Measurements from ENCODE around the gene HAPLN2.
A peak's percentile ranks its signal among the peaks of the same experiment; 100 is the strongest.
"Not testable (repeated sequence)": the region's sequence is repeated elsewhere in the genome, so short reads cannot be mapped to it uniquely, and the experiment has no call there.

HAPLN2 gene

DNA sequence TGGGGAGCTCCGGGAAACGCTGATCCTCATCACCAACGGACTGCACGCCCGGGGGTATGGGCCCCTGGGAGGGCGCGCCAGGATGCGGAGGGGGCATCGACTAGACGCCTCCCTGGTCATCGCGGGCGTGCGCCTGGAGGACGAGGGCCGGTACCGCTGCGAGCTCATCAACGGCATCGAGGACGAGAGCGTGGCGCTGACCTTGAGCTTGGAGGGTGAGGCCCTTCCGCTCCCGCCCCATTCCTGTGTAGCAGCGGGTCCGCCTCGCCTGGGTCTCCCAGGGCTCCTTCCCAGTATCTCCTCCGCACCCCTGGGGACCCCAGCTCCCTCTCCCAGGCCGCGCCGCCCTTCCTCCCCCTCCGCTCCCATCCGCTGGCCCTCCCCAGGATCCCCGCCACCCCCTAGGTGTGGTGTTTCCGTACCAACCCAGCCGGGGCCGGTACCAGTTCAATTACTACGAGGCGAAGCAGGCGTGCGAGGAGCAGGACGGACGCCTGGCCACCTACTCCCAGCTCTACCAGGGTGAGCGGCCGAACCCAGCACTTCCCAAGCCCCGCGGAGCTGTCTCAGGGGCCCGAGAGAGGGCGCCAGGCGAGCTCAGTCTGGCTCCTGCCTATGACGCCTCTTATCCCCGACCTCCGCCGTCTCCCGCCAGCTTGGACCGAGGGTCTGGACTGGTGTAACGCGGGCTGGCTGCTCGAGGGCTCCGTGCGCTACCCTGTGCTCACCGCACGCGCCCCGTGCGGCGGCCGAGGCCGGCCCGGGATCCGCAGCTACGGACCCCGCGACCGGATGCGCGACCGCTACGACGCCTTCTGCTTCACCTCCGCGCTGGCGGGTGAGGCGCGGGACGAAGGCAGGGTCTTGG, 5.0 kb downstream of the HAPLN2 start:
- peak; percentile 52 for DNase-seq

DNA sequence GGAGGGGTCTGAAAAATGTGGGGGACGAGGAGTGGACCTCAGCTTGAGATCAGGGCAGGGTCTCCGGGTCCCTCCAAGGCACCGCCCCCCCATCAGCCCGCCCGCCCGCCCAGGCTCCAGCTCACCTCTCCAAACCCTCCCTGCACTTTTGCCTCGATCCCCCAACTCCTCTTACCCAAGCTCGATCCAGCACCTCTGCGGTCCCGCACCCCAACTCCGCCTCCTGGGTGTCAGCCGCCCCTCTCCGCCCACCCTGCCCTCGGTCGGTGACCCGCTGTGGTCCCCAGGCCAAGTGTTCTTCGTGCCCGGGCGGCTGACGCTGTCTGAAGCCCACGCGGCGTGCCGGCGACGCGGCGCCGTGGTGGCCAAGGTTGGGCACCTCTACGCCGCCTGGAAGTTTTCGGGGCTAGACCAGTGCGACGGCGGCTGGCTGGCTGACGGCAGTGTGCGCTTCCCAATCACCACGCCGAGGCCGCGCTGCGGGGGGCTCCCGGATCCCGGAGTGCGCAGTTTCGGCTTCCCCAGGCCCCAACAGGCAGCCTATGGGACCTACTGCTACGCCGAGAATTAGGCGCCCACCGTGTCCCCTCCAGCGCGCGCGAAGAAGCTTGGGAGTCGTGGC, 5.7 kb downstream of the HAPLN2 start:
- DNase-seq, result no peak

DNA sequence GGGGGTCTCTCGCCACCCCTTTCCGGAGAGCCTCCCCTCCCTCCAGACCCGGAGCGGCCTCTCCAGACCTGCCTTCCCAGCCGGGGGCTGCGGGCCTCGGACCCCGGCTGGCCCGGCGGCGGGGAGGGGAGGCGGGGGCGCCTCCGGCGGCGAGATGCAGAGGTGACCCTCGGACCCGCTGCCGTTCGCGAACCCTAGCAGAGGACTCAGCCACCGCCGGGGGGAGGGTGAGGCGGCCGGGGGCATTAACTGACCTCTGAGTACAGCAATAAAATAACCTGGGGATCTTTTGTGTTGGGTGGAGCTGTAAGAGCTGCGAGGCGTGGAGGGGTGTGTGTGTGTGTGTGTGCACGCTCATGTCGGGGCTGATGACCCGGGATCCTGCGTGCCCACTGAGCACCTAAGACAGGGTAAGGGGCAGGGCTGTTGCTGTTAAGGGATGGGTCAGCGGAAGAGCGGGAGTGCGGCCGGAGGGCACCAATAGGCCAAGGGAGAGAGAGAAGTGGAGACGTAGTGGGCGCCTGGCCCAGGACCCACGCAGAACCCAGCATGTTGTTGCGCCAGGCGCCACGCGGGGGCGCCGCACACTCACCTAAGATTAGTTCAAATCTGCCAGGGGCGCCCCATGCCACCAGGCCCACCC, 6.3 kb downstream of the HAPLN2 start:
- peak; percentile 76 for DNase-seq

DNA sequence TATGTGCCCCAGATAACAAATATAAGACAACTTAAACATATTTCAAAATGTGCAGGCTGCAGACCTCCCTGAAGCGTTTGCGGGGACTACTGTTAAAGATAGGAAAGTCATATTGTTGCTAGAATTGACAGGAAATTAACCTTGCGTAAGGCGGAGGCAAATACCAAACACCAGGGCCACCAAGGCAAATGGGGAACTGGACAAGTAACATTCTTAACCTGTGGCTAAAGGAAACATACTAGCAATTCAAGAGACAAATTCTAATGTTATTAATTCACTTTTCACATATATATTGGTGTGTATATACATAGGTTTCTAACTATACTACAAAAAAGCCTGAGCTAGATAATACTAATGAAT, 6.8 kb downstream of the HAPLN2 start:
- no peak for DNase-seq

DNA sequence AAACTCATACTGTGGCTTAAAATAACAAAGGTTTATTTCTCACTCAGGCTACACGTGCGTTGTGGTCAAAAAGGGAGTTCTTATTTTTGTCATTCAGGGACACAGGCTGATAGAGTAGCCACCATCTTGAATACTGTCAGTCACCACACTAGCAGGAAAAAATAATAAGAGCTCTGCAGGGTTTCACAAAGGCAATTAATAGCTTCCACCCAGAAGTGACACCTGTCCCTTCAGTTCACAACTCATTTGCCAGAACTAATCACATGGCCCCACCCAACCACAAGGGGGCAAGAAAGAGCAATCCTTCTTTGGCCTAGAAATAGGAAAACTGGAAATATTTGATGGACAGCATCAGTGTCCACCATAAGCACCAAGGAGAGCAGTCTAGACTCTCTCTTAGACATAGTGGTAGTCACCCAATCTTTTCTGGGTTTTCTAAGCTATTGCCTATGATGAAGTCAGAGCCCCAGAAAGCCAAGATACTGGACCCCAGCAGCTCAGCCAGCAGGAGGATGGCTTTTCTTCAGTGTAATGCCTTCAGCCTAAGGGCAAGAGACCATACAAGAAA, 8.2 kb downstream of the HAPLN2 start:
- peak; percentile 37 for DNase-seq

DNA sequence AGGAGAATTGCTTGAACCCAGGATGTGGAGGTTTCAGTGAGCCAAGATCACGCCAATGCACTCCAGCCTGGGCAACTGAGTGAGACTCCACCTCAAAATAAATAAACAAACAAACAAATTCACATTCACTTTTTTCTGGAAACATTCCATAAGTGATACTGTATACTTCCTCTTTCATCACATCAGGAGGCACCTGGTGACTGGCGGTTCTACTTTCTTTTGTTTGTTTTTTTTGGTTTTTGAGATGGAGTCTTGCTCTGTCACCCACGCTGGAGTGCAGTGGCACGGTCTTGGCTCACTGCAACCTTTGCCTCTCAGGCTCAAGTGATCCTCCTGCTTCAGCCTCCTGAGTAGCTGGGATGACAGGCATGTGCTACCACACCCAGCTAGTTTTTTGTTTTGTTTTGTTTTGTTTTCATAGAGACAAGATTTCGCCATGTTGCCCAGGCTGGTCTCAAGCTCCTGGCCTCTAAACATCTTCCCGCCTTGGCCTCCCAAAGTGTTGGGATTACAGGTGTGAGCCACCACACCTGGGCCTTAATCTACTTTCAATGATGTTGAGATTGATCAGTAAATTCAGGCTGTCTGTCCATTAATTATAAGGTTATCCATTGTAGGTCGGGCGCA, 10.7 kb downstream of the HAPLN2 start:
- DNase-seq, result no peak

DNA sequence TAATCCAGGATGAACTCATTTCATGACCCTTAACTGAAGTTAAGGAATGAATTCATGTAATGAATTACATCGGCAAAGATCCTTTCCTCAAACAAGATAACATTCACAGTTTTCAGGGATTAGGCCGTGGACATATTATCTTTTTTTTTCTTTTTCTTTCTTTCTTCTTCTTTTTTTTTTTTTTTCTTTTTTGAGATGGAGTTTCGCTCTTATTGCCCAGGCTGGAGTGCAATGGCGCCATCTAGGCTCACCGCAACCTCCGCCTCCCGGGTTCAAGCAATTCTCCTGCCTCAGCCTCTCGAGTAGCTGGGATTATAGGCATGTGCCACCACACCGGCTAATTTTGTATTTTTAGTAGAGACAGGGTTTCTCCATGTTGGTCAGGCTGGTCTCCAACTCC, 11.9 kb downstream of the HAPLN2 start:
- not testable (repeated sequence) for DNase-seq

DNA sequence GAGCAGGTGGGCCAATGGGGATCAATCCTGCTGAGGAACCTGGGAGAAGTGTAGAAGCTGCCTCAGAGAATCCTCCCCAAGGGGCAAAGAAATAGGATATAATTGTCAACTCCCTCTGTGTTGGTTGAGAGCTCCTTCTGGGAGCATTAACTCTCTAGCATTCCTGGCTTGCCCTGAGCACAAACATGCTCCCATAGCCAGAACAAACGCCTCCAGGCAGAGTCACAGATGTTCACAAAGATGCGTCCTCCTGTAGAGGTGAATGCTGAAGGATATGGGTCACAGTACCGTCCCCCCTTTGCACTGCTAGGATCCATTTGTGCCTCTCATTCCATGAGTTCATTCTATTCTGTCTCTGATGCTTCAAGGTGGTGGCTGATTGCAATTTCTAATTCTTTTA, 13.1 kb downstream of the HAPLN2 start:
- DNase-seq, result no peak

DNA sequence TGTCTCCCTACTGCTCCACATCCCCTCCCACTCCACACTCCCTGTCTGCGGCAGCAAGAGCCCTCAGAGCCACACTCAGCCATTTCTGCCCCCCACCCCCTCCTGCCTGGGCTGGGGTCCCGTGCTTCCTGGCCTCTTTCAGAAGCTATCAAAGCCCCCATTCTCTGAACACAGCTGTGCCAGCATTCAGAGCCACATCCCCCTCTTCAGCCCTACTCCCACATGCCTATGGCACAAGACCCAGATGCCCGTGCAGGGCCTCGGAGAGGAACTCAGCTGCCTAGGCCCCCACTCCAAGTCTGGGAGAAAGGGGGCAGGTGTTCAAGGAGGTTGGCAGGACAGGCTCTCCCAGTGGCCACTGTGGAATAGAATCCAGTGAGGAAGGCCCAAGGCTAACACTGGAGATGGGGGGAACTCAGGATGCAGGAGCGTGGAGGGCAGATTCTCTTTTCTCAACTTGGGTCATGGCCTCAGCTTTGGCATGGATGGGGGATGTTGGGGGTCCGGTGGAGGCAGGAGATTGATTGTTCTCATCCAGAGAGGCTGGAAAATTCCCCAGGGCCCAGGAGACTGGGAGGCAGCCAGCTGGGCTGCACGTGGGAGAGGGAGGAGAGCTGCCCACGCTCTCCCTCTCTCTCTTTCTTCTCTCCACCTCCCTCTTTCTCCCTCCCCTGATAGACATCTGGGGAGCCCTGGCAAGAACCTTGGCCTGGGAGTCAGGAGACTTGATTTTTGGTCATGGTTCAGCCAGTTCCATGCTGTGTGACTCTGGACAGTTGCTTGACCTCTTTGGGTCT, 19.2 kb downstream of the HAPLN2 start:
- no peak for DNase-seq

DNA sequence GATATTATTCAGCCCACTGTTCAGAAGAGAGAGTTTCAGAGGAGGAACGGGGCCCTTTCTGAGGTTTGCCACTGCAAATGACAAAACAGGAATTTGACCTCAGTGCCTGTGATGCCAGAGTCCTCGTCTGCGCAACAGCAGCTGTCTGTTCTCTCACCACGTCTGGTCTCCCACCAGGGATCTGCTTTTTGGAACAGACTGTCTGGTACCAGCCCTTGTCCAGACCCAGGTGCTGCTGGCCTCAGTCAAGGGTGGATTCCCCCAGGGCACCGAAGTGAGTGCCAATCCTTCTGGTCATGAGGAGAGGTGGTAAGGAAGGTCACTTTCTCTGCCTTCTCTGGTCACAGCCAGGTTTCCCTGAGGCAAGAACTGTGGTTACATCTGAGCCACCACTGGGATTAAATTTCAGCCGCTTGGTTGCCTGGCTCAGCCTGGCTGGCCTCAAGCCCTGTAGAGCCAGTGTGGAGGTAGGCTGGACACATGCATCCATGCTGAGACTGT, 20.4 kb downstream of the HAPLN2 start:
- DNase-seq, result no peak

DNA sequence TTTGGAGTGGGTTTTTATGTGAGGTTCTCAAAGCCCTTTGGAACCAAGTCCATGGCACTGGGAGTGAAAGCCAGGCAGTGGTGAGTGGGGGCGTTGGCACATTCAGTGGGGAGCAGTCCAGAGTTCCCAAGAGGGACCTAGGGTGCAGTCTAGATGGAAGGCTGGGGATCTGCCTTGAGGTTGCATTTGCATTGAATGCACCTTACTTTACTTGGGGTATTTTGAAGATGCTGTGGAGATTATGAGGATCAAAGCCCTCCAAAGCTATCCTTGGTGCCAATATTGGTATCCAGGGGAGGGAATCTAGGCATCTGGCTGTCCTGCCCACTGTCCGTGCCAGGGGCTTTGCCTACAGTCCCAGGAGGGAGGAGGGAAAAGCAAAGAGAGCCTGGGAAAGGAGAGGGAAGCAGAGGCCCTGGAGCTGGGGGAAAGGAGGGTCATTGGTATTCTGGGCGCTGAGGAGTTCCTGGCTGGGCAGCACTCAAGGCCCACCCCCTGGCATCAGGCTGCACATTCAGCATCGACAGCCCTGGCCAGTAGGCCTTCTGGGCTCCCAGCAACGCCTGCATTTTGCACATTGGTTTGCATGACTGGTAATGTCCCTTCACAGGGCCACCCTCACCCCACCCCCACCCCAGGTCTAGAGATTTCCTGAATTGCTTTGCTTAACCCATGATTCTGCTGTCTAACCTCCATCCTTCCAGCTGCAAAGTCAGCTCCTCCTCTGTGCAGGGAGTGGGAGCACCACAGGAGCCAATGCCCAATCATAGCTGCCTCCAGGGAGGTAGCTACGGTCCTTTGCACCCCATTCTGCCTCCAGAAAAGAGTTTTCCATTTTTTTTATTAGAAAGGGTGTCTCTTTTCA, 21.9 kb downstream of the HAPLN2 start:
- DNase-seq, result no peak

DNA sequence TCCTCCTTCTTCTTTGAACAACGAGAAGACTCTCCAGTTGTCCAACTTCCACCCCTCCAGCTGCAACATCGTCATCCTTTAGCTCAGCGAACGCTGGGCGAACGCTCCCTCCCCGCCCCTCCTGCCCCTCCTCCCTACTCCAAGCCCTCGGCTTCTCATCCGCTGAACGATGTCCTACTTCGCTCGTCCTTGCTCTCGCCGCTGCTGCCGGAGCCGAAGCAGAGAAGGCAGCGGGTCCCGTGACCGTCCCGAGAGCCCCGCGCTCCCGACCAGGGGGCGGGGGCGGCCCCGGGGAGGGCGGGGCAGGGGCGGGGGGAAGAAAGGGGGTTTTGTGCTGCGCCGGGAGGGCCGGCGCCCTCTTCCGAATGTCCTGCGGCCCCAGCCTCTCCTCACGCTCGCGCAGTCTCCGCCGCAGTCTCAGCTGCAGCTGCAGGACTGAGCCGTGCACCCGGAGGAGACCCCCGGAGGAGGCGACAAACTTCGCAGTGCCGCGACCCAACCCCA, 22.6 kb downstream of the HAPLN2 start, which contains the start of gene BCAN:
BCAN (plus strand) TSS at position 357 of the 504 bp plus-strand sequence. CDS start 3,938 bp downstream, outside the sequence.
- peak; percentile 28 for DNase-seq

DNA sequence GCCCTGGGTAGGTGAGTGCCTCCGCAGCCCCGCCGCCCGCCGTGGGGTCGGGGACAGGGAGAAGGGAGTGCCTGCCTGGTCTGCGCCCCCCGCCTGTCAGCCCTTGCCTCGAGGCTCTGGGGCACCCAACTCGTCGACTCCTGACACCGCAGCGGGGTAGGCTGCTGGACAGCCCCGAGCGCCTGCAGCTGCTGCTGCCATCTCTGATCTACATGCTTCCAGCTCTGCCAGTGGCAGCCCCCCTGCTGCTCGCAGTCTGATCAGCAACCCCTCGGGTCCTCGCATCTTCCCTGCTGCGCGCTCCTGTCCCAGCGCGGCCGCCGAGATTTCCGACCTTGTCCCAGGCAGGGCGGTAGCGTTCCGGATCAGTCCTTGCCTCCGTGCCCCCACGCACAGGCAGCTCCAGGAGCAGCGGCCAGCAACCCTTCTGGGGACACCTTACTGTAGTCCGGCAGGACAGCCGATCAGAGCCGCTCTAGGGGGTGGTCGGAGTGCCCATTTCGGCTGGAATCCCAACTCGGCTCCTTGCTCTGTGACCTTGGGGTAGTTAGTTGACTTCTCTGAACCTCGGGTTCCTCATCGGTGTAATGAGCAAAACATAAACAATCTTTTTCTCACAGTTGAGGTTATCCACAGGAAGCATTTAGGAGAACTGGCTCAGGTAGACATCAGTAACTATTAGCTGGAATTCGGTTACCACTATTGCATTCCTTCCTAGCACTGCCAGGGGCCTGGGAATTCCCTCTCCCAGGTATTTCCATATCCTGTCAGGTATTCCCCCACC, 23.2 kb downstream of the HAPLN2 start:
- no peak for DNase-seq

DNA sequence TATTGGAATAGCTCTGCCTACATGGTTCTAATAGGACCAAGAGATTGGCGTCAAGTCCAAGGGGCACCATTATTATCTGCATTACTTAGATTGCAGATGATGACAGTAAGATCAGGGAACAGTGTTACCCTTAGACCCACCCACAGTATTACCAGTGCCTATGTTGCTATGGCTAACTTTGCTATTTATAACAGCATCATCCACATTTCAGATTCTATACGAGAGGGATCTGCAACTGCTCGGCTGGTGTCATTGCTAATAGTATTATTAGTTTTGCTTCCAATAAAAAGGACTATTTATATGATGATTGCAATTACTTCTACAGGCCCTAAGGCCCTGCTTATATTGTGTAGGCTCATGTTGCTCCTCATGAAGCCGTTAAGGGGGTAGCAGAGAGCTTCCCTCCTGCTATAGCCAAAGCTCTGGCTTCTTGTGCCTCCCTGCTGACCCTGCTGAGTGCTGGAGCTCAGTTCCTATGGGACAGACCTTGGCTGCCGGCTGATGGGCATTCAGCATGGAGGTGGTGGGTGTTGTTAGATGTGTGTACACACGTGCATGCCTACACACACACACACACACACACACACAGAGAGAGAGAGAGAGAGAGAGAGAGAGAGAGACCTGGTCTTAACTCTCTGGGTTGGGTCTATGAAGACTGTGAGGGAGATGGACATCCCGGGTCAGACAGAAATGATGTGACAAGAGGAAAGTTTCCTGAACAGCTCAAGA, 24.0 kb downstream of the HAPLN2 start:
- no peak for DNase-seq

DNA sequence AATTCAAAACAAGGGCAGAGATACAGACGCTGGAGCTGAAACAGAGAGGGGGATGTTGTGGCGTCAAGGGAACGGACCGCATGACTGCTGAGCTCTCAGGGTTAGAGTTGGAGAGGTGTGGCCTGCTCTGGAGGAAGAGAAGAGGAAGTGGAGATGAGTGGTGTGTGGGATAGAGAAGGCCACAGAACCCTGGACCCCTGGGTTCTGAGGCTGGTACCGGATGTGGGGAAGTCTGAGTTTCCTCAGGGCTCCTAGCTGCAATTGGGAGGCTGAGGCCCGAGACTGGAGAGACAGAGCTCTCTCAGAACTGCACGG, 24.5 kb downstream of the HAPLN2 start:
- DNase-seq, result no peak

DNA sequence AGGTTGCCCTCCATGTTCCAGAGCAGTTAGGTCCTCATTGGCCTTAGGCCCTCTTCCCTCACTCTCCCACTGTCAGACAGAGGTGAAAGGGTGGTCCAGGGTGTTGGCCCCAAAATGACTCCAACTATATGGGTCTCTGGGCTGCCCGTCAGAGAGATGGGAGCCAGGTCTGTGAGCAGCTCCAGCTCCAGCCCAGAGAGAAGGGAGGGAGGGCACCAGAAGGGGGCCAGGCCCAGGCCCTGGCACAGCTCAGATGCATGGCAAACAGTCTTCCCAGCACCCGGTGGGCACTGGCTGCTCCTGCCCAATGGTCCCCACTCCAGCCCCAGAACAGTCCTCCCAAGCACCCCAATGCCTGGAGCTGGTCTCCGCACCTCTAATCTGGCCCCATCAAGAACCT, 24.9 kb downstream of the HAPLN2 start:
- DNase-seq, result no peak

DNA sequence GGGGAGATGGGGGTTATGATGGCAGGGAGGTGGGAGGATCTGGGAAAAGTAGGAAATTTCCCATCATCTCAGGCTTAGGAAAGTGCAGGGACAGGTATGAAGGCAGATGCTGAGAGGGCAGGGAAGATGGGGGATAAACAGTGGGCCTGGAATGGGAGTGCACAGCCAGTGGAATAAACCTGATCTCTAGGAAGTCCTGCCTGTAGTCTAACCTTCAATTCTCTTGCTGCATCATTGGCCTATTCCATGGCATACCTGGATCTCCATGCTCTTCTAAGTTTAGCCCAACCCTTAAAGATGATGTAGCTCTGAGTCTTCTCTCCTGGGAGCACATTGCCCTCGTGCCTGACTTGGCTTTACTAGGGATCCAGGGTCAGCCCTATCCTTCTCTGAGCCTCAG, 25.4 kb downstream of the HAPLN2 start:
- DNase-seq, result no peak

DNA sequence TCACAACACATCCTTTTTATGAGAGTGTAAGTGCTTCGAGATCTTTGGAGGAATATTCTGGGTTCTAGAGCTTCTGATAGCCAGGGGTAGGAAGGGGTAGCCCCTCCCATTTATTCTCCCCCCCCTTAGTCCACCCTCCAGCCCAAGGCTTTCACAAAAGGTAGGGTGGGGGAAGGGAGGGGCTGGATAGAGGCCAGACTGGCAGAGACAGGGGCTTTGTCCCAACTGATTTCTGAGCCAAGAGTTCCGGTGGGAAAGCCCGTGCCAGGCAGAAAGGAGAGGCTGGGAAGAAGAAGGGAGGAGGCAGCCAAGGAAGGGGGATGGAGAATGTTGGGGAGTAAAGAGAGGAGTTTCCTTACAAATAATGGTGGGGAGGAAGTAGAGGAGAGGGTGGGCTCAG, 25.8 kb downstream of the HAPLN2 start:
- DNase-seq, result no peak

DNA sequence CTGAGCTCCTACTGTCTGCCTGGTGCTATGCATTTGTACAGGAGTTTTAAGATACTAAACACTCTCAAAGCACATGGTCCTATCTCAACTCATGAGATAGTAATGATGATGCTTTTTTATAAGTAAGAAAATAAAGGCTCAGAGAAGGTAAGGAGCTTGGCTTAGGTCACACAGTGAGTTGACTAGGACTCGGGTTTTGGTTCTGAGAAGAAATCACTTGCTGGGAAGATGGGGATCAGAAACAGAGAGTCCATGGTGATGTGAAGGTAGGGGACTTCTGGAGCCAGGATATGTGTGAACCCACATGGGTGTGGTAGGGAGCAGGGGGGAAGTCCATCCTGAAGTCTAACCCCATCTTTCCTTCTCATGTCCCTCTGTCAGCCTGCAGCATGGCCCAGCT, 26.5 kb downstream of the HAPLN2 start:
- no peak for DNase-seq
